Loucy (cell line): ENCODE measurements around the gene PIGQ.

ENCODE experiments used
- EZH2phosphoT487 ChIP-seq: fragments of 200-600 bp; IDR thresholded peaks from 2 replicates; pipeline ENCODE4 v1.6.1; 2018; ENCODE audit warnings: antibody characterized with exemption, mild to moderate bottlenecking, moderate library complexity, borderline replicate concordance
- TF ChIP-seq, protein P1 (sequence below): fragments of 200-600 bp; sonication (generic); conservative IDR thresholded peaks from 2 replicates; pipeline ENCODE4 v1.5.1; 2014; ENCODE audit warnings: mild to moderate bottlenecking, antibody characterized with exemption, low read length

- TF ChIP-seq, protein P1, sequence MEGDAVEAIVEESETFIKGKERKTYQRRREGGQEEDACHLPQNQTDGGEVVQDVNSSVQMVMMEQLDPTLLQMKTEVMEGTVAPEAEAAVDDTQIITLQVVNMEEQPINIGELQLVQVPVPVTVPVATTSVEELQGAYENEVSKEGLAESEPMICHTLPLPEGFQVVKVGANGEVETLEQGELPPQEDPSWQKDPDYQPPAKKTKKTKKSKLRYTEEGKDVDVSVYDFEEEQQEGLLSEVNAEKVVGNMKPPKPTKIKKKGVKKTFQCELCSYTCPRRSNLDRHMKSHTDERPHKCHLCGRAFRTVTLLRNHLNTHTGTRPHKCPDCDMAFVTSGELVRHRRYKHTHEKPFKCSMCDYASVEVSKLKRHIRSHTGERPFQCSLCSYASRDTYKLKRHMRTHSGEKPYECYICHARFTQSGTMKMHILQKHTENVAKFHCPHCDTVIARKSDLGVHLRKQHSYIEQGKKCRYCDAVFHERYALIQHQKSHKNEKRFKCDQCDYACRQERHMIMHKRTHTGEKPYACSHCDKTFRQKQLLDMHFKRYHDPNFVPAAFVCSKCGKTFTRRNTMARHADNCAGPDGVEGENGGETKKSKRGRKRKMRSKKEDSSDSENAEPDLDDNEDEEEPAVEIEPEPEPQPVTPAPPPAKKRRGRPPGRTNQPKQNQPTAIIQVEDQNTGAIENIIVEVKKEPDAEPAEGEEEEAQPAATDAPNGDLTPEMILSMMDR = no peak
- no peak for TF ChIP-seq EZH2phosphoT487
Observed at GRCh38 chr16:631808-632358, 62.1 kb downstream of the PIGQ start.
